Naive thymus-derived CD8-positive, alpha-beta T cell (primary cell): ENCODE data around the gene OR10H3. TPM values are rescaled to one million over a fixed set of nuclear protein-coding genes. Genes with fewer than 3 reads are reported as not detected.
A peak's percentile ranks its signal among the peaks of the same experiment; 100 is the strongest.
"Not testable (repeated sequence)": the region's sequence is repeated elsewhere in the genome, so short reads cannot be mapped to it uniquely, and the experiment has no call there.

Experiments used
- ATAC-seq, 2 donors: fragments of 150-1000 bp; cut with Tn5 transposase in 1 of 2; sonication (Bioruptor Pico), chemical (Tn5 transposase) in 1 of 2; 1 replicate in 1 of 2; 2 replicates in 1 of 2; pipeline ENCODE4 v1.10.0; 2021; ENCODE audit warnings: mild to moderate bottlenecking in 2 of 2, moderate library complexity in 2 of 2
- POLR2A ChIA-PET: fragments of 350-600 bp; sonication (Branson Sonifier 250); formaldehyde crosslinking; loops from one replicate; lab custom pipeline; 2021; ENCODE audit warnings: antibody characterized with exemption; lab: Charles Lee
- DNase-seq, 10 donors: peaks; one replicate each; pipeline versions ENCODE4 v3.0.0 to v3.0.0-alpha.2; 2020 to 2022
- H3K27ac Mint-ChIP-seq, 10 donors: one replicate each; pipeline ENCODE4 v1.8.0; 2020 to 2022; ENCODE audit warnings: mild to moderate bottlenecking in 10 of 10, mixed read lengths in 10 of 10, moderate library complexity in 4 of 10, inconsistent platforms in 1 of 10
- H3K27me3 Mint-ChIP-seq, 5 donors: one replicate each; pipeline ENCODE4 v1.8.0; 2021 to 2022; ENCODE audit warnings: mixed read lengths in 5 of 5
- H3K36me3 Mint-ChIP-seq, 3 donors: one replicate each; pipeline ENCODE4 v1.8.0; 2020 to 2022; ENCODE audit warnings: mixed read lengths in 3 of 3, mild to moderate bottlenecking in 2 of 3, inconsistent platforms in 1 of 3
- H3K4me1 Mint-ChIP-seq, 4 donors: one replicate each; pipeline ENCODE4 v1.8.0; 2021 to 2022; ENCODE audit warnings: mixed read lengths in 4 of 4
- H3K4me3 Mint-ChIP-seq, 10 donors: one replicate each; pipeline ENCODE4 v1.8.0; 2020 to 2022; ENCODE audit warnings: mild to moderate bottlenecking in 10 of 10, mixed read lengths in 10 of 10, moderate library complexity in 6 of 10, inconsistent platforms in 1 of 10
- H3K9me3 Mint-ChIP-seq, 9 donors: one replicate each; pipeline ENCODE4 v1.8.0; 2020 to 2022; ENCODE audit warnings: mixed read lengths in 9 of 9, mild to moderate bottlenecking in 3 of 9, inconsistent platforms in 1 of 9, moderate library complexity in 1 of 9
- polyA plus RNA-seq, 3 donors: library from polyadenylated mRNA; unstranded; fragments of 300-500 nt; fragmentation: Illumina TruSeq; gene quantifications; one replicate each; pipeline ENCODE4 v1.2.3, GENCODE V29; 2021
- total RNA-seq, 8 experiments: library from RNA in 2 of 8; stranded (reverse) in 2 of 8; gene quantifications; one replicate each; pipeline ENCODE4 v1.2.3 and lab custom pipeline; 2021 to 2026

The OR10H3 gene
- total and polyA plus RNA-seq, 5 experiments from 2014 or later: not detected

- Mint-ChIP-seq H3K9me3 (peaks cover 0 to 5% (median 0%) of the 10 kb centered on the region in 9 donors), H3K36me3 (peaks cover 0 to 5% (median 0%) of the 10 kb centered on the region in 3 donors), H3K27me3 (peaks cover 0 to 13% (median 3%) of the 10 kb centered on the region in 5 donors), H3K4me1 (peaks cover 0 to 8% (median 3%) of the 10 kb centered on the region in 4 donors), H3K27ac (no peak overlapping the region), H3K4me3 (no peak overlapping the region)
- POLR2A ChIA-PET: no interaction called here
- no peak for DNase-seq
- ATAC-seq: no peak
Measured at GRCh38 chr19:15733895-15734294, 3.9 kb upstream of the OR10H3 start.

GRCh38 chr19:15740785-15741184, 3.0 kb downstream of the OR10H3 start:
- H3K4me1 Mint-ChIP-seq: peaks cover 0 to 2% (median 0%) of the 10 kb centered on the region in 4 donors
- peaks cover 0 to 28% (median 10%) of the 10 kb centered on the region in 9 donors for H3K9me3 Mint-ChIP-seq
- peaks cover 19 to 35% (median 26%) of the 10 kb centered on the region in 5 donors for H3K27me3 Mint-ChIP-seq
- POLR2A ChIA-PET: interaction anchor here (0.6 kb wide), 1 partner anchor 100 kb away, joined by 4 read pairs; no protein-coding TSS in a partner anchor
- H3K27ac Mint-ChIP-seq: no peak overlapping the region
- peaks cover 6 to 22% (median 10%) of the 10 kb centered on the region in 3 donors for H3K36me3 Mint-ChIP-seq
- DNase-seq: no peak
- no peak for ATAC-seq
- H3K4me3 Mint-ChIP-seq: no peak overlapping the region

- ATAC-seq (no peak), DNase-seq (no peak)
- POLR2A ChIA-PET: no interaction called here
- peaks cover 0 to under 1% (median 0%) of the 10 kb centered on the region in 3 donors for H3K36me3 Mint-ChIP-seq
- H3K27ac Mint-ChIP-seq: no peak overlapping the region
- peaks cover 0 to 2% (median 0%) of the 10 kb centered on the region in 4 donors for H3K4me1 Mint-ChIP-seq
- H3K4me3 Mint-ChIP-seq: no peak overlapping the region
- H3K9me3 Mint-ChIP-seq: peaks cover 0 to 19% (median 1%) of the 10 kb centered on the region in 9 donors
- peaks cover 34 to 63% (median 47%) of the 10 kb centered on the region in 5 donors for H3K27me3 Mint-ChIP-seq
Measured at GRCh38 chr19:15748239-15748638, 10.5 kb downstream of the OR10H3 start.

- H3K27me3 Mint-ChIP-seq: peaks cover 43 to 85% (median 62%) of the 10 kb centered on the region in 5 donors
- H3K4me1 Mint-ChIP-seq: peaks cover 0 to 3% (median 0%) of the 10 kb centered on the region in 4 donors
- POLR2A ChIA-PET: no interaction called here
- DNase-seq: no peak
- peaks cover 0 to 23% (median 6%) of the 10 kb centered on the region in 9 donors for H3K9me3 Mint-ChIP-seq
- no peak overlapping the region for H3K27ac Mint-ChIP-seq
- no peak overlapping the region for H3K4me3 Mint-ChIP-seq
- peaks cover 0 to 10% (median 7%) of the 10 kb centered on the region in 3 donors for H3K36me3 Mint-ChIP-seq
- ATAC-seq: no peak
Measured at GRCh38 chr19:15758379-15758778, 20.6 kb downstream of the OR10H3 start.

GRCh38 chr19:15759962-15760565, 22.3 kb downstream of the OR10H3 start:
- Mint-ChIP-seq H3K36me3 (peaks cover 0 to 10% (median 7%) of the 10 kb centered on the region in 3 donors), H3K4me3 (peak overlapping the region in 8 of 10 donors; percentile 5 to 64 (median 35)), H3K27me3 (peaks cover 38 to 78% (median 55%) of the 10 kb centered on the region in 5 donors), H3K27ac (no peak overlapping the region), H3K9me3 (peaks cover 0 to 23% (median 6%) of the 10 kb centered on the region in 9 donors), H3K4me1 (peaks cover 0 to 3% (median 0%) of the 10 kb centered on the region in 4 donors)
- POLR2A ChIA-PET: no interaction called here
- ATAC-seq: no peak
- DNase-seq: peak in 1 of 10 donors; percentile 2

- POLR2A ChIA-PET: no interaction called here
- Mint-ChIP-seq H3K36me3 (peaks cover 0 to 16% (median 0%) of the 10 kb centered on the region in 3 donors), H3K27ac (no peak overlapping the region), H3K4me1 (peaks cover 0 to 1% (median 0%) of the 10 kb centered on the region in 4 donors), H3K9me3 (peaks cover 0 to 3% (median 0%) of the 10 kb centered on the region in 9 donors), H3K27me3 (peaks cover 23 to 61% (median 40%) of the 10 kb centered on the region in 5 donors), H3K4me3 (no peak overlapping the region)
- DNase-seq: no peak
- ATAC-seq: no peak
Measured at GRCh38 chr19:15769586-15769985, 31.8 kb downstream of the OR10H3 start.

- H3K27ac Mint-ChIP-seq, POLR2A ChIA-PET, H3K9me3 Mint-ChIP-seq, H3K4me1 Mint-ChIP-seq, H3K4me3 Mint-ChIP-seq, DNase-seq, ATAC-seq: not testable (repeated sequence)
- peaks cover 15 to 81% (median 41%) of the 10 kb centered on the region in 5 donors for H3K27me3 Mint-ChIP-seq
- H3K36me3 Mint-ChIP-seq: peaks cover 0 to 11% (median 4%) of the 10 kb centered on the region in 3 donors
Measured at GRCh38 chr19:15774159-15774558, 36.4 kb downstream of the OR10H3 start.

- POLR2A ChIA-PET: no interaction called here
- no peak overlapping the region for H3K27ac Mint-ChIP-seq
- H3K27me3 Mint-ChIP-seq: peaks cover 11 to 70% (median 36%) of the 10 kb centered on the region in 5 donors
- H3K4me3 Mint-ChIP-seq: no peak overlapping the region
- H3K4me1 Mint-ChIP-seq: peaks cover 0 to 8% (median 2%) of the 10 kb centered on the region in 4 donors
- H3K36me3 Mint-ChIP-seq: peaks cover 0 to 10% (median 4%) of the 10 kb centered on the region in 3 donors
- DNase-seq: no peak
- peaks cover 0 to 3% (median 0%) of the 10 kb centered on the region in 9 donors for H3K9me3 Mint-ChIP-seq
- no peak for ATAC-seq
Measured at GRCh38 chr19:15775249-15775648, 37.5 kb downstream of the OR10H3 start.

GRCh38 chr19:15776264-15776663, 38.5 kb downstream of the OR10H3 start:
- Mint-ChIP-seq H3K36me3 (peaks cover 0 to 10% (median 4%) of the 10 kb centered on the region in 3 donors), H3K27me3 (peaks cover 10 to 60% (median 30%) of the 10 kb centered on the region in 5 donors), H3K4me1 (peaks cover 4 to 19% (median 8%) of the 10 kb centered on the region in 4 donors), H3K27ac (peak overlapping the region in 1 of 10 donors; percentile 90), H3K4me3 (no peak overlapping the region), H3K9me3 (peaks cover 0 to 3% (median 0%) of the 10 kb centered on the region in 9 donors)
- DNase-seq (no peak), ATAC-seq (no peak)
- POLR2A ChIA-PET: no interaction called here

GRCh38 chr19:15776991-15777970, 39.5 kb downstream of the OR10H3 start:
- ATAC-seq (no peak), DNase-seq (no peak)
- Mint-ChIP-seq H3K9me3 (peaks cover 0 to 3% (median 0%) of the 10 kb centered on the region in 9 donors), H3K36me3 (peaks cover 0 to 6% (median 4%) of the 10 kb centered on the region in 3 donors), H3K27me3 (peaks cover 10 to 50% (median 24%) of the 10 kb centered on the region in 5 donors), H3K4me3 (no peak overlapping the region), H3K27ac (peak overlapping the region in 2 of 10 donors; percentile 3 to 76), H3K4me1 (peaks cover 4 to 19% (median 8%) of the 10 kb centered on the region in 4 donors)
- POLR2A ChIA-PET: no interaction called here

GRCh38 chr19:15779756-15780476, 42.1 kb downstream of the OR10H3 start:
- peaks cover 4 to 24% (median 13%) of the 10 kb centered on the region in 5 donors for H3K27me3 Mint-ChIP-seq
- POLR2A ChIA-PET: interaction anchor here (0.6 kb wide), 1 partner anchor 431 kb away, joined by 3 read pairs; no protein-coding TSS in a partner anchor

More at GRCh38 chr19:15779756-15780476, 42.1 kb downstream of the OR10H3 start:
- no peak for DNase-seq
- Mint-ChIP-seq H3K36me3 (peaks cover 0 to 4% (median 0%) of the 10 kb centered on the region in 3 donors), H3K9me3 (peaks cover 0 to 1% (median 0%) of the 10 kb centered on the region in 9 donors), H3K4me1 (peaks cover 4 to 19% (median 8%) of the 10 kb centered on the region in 4 donors), H3K27ac (peak overlapping the region in 3 of 10 donors; percentile 22 to 38 (median 34)), H3K4me3 (no peak overlapping the region)
- no peak for ATAC-seq
